Measurements from ENCODE around the gene MAPK8IP3. TPM values are rescaled to one million over a fixed set of nuclear protein-coding genes. Genes with fewer than 3 reads are reported as not detected.
"Not testable (repeated sequence)": the region's sequence is repeated elsewhere in the genome, so short reads cannot be mapped to it uniquely, and the experiment has no call there.

The MAPK8IP3 gene
- total and polyA plus RNA-seq, 7 experiments from 2014 or later = 1.7 to 299 (median 244) TPM

DNA sequence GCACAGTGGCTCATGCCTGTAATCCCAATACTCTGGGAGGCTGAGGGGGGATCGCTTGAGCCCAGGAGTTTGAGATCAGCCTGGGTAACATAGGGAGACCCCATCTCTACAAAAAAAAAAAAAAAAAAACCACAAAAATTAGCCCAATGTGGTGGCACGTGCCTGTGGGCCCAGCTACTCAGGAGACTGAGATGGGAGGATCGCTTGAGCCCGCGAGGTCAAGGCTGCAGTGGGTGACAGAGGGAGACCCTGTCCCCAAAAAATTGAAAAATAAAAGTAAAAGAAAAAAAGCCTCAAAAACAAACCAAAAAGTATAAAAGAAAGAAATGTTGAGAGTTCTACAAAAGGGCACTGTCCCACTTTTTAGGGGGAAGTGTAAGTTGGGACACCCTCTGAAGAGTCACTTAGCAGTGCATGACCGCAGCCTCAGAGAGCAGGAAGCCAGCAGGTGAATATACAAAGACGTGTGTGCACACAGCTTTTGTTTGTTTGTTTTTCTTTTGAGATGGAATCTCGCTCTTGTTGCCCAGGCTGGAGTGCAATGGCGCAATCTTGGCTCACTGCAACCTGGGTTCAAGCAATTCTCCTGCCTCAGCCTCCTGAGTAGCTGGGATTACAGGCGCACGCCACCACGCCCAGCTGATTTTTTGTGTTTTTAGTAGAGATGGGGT is 13.7 kb downstream of the MAPK8IP3 start:
- H3K27me3 Mint-ChIP-seq; CTCF ChIA-PET; H3K27me3 ChIP-seq (ENCODE audit: control insufficient read depth in 2 of 2, insufficient read depth in 2 of 2, low read length in 2 of 2); H3K4me3 ChIP-seq (ENCODE audit: low read length); H3K36me3 Mint-ChIP-seq; H3K9me3 ChIP-seq (ENCODE audit: control insufficient read depth in 2 of 3, low read length in 3 of 3); H3K27ac ChIP-seq (ENCODE audit: low read depth, low read length); intact Hi-C loops (cut with micrococcal nuclease); H3K9me3 Mint-ChIP-seq: not testable (repeated sequence)
- Mint-ChIP-seq H3K27ac (peak overlapping the region; percentile 19 to 84 (median 67)), H3K4me3 (peak overlapping the region in 2 of 10 donors; percentile 7), H3K4me1 (peaks cover 30 to 54% (median 40%) of the 10 kb centered on the region in 7 donors)
- DNase-seq (peak in 3 of 9 donors; percentile 16 to 22 (median 18)), ATAC-seq (peak; percentile 51)
- POLR2A ChIA-PET = interaction anchor here (0.7 to 2.9 kb wide), 3 partner anchors 9 to 182 kb away, joined by 3 to 11 read pairs (median 4); partner anchors contain the start of gene MAPK8IP3
- H3K36me3 ChIP-seq (ENCODE audit: control insufficient read depth in 2 of 3, insufficient read depth in 3 of 3, low read length in 3 of 3) = peaks cover 0 to 10% (median 0%) of the 10 kb centered on the region in 3 experiments
- peaks cover 17 to 28% of the 10 kb centered on the region in 2 donors for H3K4me1 ChIP-seq (ENCODE audit: control insufficient read depth in 2 of 2, insufficient read depth in 2 of 2, low read length in 2 of 2)

DNA sequence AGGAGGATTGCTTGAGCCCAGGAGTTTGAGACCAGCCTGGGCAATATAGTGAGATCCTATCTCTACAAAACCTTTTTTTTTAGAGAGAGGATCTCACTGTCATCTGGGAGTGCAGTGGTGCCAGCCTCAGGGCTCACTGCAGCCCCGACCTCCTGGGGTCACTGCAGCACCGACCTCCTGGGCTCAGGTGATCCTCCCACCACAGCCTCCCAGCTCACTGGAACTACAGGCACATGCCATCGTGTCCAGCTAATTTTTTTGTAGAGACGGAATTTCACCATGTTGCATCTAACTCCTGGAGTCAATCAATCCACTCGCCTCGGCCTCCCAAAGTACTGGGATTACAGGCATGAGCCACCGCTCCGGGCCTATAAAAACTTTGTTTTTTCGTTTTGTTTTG is 15.4 kb downstream of the MAPK8IP3 start:
- Histone ChIP-seq H3K27me3 (ENCODE audit: control insufficient read depth in 2 of 2, insufficient read depth in 2 of 2, low read length in 2 of 2) (no peaks in the 10 kb centered on the region), H3K9me3 (ENCODE audit: control insufficient read depth in 2 of 3, low read length in 3 of 3) (no peaks in the 10 kb centered on the region), H3K36me3 (ENCODE audit: control insufficient read depth in 2 of 3, insufficient read depth in 3 of 3, low read length in 3 of 3) (peaks cover 0 to 19% (median 5%) of the 10 kb centered on the region in 3 experiments), H3K27ac (ENCODE audit: low read depth, low read length) (no peak overlapping the region), H3K4me3 (ENCODE audit: low read length) (no peak overlapping the region), H3K4me1 (ENCODE audit: control insufficient read depth in 2 of 2, insufficient read depth in 2 of 2, low read length in 2 of 2) (peaks cover 17 to 28% of the 10 kb centered on the region in 2 donors)
- Mint-ChIP-seq H3K27me3 (no peaks in the 10 kb centered on the region), H3K9me3 (no peaks in the 10 kb centered on the region), H3K27ac (peak overlapping the region in 4 of 9 donors; percentile 32 to 86 (median 52)), H3K4me3 (no peak overlapping the region), H3K36me3 (peaks cover 0 to 4% (median 0%) of the 10 kb centered on the region in 5 donors), H3K4me1 (peaks cover 27 to 49% (median 40%) of the 10 kb centered on the region in 7 donors)
- intact Hi-C loops (cut with micrococcal nuclease) = no loop called here
- DNase-seq = no peak
- CTCF ChIA-PET = interaction anchor here (0.8 to 1.0 kb wide), 2 partner anchors 12 to 15 kb away, joined by 3 read pairs; partner anchors contain the start of gene MAPK8IP3
- no peak for ATAC-seq
- POLR2A ChIA-PET = interaction anchor here (0.6 kb wide), 1 partner anchor 246 kb away, joined by 4 read pairs; no protein-coding TSS in a partner anchor

DNA sequence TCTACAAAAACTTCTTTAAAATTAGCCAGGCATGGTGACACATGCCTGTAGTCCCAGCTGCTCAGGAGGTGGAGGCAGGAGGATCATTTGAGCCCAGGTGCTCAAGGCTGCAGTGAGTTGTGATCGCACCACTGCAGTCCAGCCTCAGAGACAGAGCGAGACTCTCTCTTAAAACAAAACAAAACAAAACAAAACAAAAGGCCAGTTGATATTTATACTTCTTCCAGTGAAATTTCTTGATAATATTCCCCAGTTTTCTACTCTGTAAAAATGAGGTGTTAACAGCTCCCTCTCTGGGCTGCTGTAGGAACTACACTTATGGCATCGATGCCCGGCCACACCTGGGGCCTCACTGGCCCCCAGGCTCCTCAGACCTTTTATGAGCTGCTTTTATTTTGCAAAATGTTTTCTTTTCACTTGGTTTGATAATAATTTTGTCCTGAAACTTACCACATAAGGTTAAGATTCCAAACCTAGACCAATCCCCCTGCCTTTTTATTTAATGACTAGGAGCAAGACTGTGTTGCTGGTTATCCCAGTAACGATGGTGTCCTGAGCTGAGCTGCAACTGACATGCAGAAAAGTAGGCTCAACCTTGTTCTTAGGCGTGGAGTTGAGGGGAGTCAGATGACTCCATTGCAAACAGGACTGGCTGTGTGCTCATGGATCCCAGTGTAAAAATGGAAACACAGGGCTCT is 17.6 kb downstream of the MAPK8IP3 start:
- ChIA-PET POLR2A (interaction anchor here (1.3 kb wide), 1 partner anchor 45 kb away, joined by 3 read pairs; the partner anchor contains the start of gene JPT2), CTCF (no interaction called here)
- Mint-ChIP-seq H3K27ac (peak overlapping the region in 8 of 9 donors; percentile 32 to 74 (median 55)), H3K9me3 (no peaks in the 10 kb centered on the region), H3K36me3 (peaks cover 6 to 11% (median 9%) of the 10 kb centered on the region in 5 donors), H3K4me1 (peaks cover 29 to 53% (median 44%) of the 10 kb centered on the region in 7 donors), H3K4me3 (peak overlapping the region in 5 of 10 donors; percentile 13 to 57 (median 37)), H3K27me3 (no peaks in the 10 kb centered on the region)
- no peaks in the 10 kb centered on the region for H3K9me3 ChIP-seq (ENCODE audit: control insufficient read depth in 2 of 3, low read length in 3 of 3)
- intact Hi-C loops (cut with micrococcal nuclease) = loop anchor here in 1 of 2 donors (1.0 kb wide), 2 partner anchors 197 to 360 kb away; no protein-coding TSS in a partner anchor
- H3K36me3 ChIP-seq (ENCODE audit: control insufficient read depth in 2 of 3, insufficient read depth in 3 of 3, low read length in 3 of 3) = peaks cover 0 to 36% (median 8%) of the 10 kb centered on the region in 3 experiments
- DNase-seq (peak in 7 of 9 donors; percentile 14 to 48 (median 39)), ATAC-seq (peak; percentile 64)
- H3K27me3 ChIP-seq (ENCODE audit: control insufficient read depth in 2 of 2, insufficient read depth in 2 of 2, low read length in 2 of 2) = no peaks in the 10 kb centered on the region
- no peak overlapping the region for H3K4me3 ChIP-seq (ENCODE audit: low read length)
- peaks cover 17 to 28% of the 10 kb centered on the region in 2 donors for H3K4me1 ChIP-seq (ENCODE audit: control insufficient read depth in 2 of 2, insufficient read depth in 2 of 2, low read length in 2 of 2)
- H3K27ac ChIP-seq (ENCODE audit: low read depth, low read length) = peak overlapping the region; percentile 4

DNA sequence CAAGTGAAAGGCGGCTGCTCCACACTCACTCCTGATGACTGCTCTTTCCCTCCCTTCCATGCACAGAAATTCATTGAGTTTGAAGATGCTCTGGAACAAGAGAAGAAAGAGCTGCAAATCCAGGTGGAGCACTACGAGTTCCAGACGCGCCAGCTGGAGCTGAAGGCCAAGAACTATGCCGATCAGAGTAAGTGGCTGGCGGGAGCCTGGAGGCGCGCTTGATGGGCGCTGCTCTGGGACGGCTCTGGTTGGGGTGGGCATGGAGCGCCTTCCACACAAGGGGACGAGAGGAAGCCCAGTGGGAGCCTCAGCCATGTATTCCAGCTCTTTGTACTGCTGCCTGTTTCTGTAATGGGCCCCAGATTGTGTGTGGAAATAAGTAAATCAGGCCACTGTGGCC is 18.5 kb downstream of the MAPK8IP3 start:
- H3K27ac ChIP-seq (ENCODE audit: low read depth, low read length) = no peak overlapping the region
- Mint-ChIP-seq H3K27ac (no peak overlapping the region), H3K36me3 (peaks cover 6 to 13% (median 9%) of the 10 kb centered on the region in 5 donors), H3K4me3 (no peak overlapping the region), H3K27me3 (no peaks in the 10 kb centered on the region), H3K9me3 (no peaks in the 10 kb centered on the region), H3K4me1 (peaks cover 27 to 45% (median 35%) of the 10 kb centered on the region in 7 donors)
- intact Hi-C loops (cut with micrococcal nuclease) = no loop called here
- no peaks in the 10 kb centered on the region for H3K9me3 ChIP-seq (ENCODE audit: control insufficient read depth in 2 of 3, low read length in 3 of 3)
- peaks cover 17 to 28% of the 10 kb centered on the region in 2 donors for H3K4me1 ChIP-seq (ENCODE audit: control insufficient read depth in 2 of 2, insufficient read depth in 2 of 2, low read length in 2 of 2)
- ChIA-PET POLR2A (no interaction called here), CTCF (no interaction called here)
- DNase-seq (no peak), ATAC-seq (no peak)
- no peak overlapping the region for H3K4me3 ChIP-seq (ENCODE audit: low read length)
- H3K27me3 ChIP-seq (ENCODE audit: control insufficient read depth in 2 of 2, insufficient read depth in 2 of 2, low read length in 2 of 2) = no peaks in the 10 kb centered on the region
- peaks cover 0 to 45% (median 8%) of the 10 kb centered on the region in 3 experiments for H3K36me3 ChIP-seq (ENCODE audit: control insufficient read depth in 2 of 3, insufficient read depth in 3 of 3, low read length in 3 of 3)

DNA sequence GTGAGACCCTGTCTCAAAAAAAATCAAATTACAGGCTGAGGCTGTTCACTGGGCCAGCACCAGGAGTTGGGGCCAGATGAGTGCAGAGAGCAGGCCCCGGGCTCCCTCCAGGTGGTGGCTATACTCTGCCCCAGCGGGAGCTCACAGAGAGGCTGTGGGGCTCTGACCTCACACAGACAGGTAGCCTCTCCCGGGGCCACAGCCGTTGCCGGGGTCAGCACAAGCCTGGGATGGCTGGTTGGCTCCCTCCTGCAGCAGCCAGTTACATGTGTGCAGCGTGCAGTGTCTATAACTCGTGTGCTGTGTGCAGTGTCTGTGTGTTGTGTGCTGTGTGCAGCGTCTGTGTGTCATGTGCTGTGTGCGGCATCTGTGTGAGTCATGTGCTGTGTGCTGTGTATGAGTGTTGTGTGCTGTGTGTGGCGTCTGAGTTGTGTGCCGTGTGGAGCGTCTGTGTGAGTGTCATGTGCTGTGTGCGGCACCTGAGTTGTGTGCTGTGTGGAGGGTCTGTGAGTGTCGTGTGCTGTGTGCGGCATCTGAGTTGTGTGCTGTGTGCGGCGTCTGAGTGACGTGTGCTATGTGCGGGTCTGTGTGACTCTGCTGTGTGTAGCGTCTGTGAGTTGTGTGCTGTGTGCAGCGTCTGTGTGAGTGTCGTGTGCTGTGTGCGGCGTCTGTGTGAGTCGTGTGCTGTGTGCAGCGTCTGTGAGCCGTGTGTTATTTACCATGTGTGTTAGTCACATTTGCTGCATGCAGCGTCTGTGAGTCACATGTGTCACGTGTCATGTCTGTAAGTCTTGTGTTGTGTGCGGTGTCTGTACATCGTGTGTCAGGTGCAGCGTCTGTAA is 20.9 kb downstream of the MAPK8IP3 start:
- no peak overlapping the region for H3K27ac ChIP-seq (ENCODE audit: low read depth, low read length)
- no peaks in the 10 kb centered on the region for H3K9me3 Mint-ChIP-seq
- peaks cover 16 to 27% (median 24%) of the 10 kb centered on the region in 7 donors for H3K4me1 Mint-ChIP-seq
- no peaks in the 10 kb centered on the region for H3K27me3 ChIP-seq (ENCODE audit: control insufficient read depth in 2 of 2, insufficient read depth in 2 of 2, low read length in 2 of 2)
- ATAC-seq (no peak), DNase-seq (no peak)
- H3K36me3 Mint-ChIP-seq = peaks cover 6 to 15% (median 9%) of the 10 kb centered on the region in 5 donors
- POLR2A ChIA-PET = interaction anchor here (1.0 kb wide), 1 partner anchor 46 kb away, joined by 3 read pairs; the partner anchor contains the start of genes EME2 and MRPS34
- no peak overlapping the region for H3K4me3 Mint-ChIP-seq
- H3K27me3 Mint-ChIP-seq = no peaks in the 10 kb centered on the region
- CTCF ChIA-PET = no interaction called here
- intact Hi-C loops (cut with micrococcal nuclease) = no loop called here
- H3K27ac Mint-ChIP-seq = peak overlapping the region in 5 of 9 donors; percentile 2 to 78 (median 35)
- H3K4me1 ChIP-seq (ENCODE audit: control insufficient read depth in 2 of 2, insufficient read depth in 2 of 2, low read length in 2 of 2) = peaks cover 16 to 18% of the 10 kb centered on the region in 2 donors
- H3K4me3 ChIP-seq (ENCODE audit: low read length) = no peak overlapping the region
- peaks cover 0 to 63% (median 11%) of the 10 kb centered on the region in 3 experiments for H3K36me3 ChIP-seq (ENCODE audit: control insufficient read depth in 2 of 3, insufficient read depth in 3 of 3, low read length in 3 of 3)
- no peaks in the 10 kb centered on the region for H3K9me3 ChIP-seq (ENCODE audit: control insufficient read depth in 2 of 3, low read length in 3 of 3)
